ENCODE measurements around the gene GABRB1.

GABRB1 gene

DNA sequence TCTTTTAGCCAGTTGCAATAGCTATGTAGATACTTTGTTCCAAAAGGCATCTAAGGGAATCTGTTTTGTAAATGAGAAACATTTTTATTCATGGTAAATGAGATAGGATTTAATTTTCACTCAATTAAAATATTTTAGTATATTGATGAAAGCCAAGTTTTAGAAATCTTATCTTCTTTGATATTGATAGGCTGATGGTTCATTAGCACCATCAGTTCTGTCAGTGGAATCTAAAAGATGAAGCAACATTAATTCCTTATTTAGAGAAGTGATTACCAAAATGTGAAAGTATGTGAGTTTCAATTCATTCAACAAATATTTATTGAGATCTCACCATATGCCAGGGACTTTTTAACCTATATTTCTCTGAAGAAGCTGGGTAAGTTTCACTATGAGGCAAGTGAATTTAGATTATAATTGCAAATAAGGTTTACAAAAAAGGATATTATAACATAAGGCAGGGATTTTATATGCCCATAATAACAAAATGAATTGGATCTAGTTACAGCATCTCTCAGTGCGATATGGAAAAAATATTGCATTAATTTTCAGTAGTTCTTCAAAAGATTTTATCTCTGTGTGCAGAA, 79.3 kb downstream of the GABRB1 start:
- no peak overlapping the region for H3K4me3 ChIP-seq (ENCODE audit: low read depth, low read length)

DNA sequence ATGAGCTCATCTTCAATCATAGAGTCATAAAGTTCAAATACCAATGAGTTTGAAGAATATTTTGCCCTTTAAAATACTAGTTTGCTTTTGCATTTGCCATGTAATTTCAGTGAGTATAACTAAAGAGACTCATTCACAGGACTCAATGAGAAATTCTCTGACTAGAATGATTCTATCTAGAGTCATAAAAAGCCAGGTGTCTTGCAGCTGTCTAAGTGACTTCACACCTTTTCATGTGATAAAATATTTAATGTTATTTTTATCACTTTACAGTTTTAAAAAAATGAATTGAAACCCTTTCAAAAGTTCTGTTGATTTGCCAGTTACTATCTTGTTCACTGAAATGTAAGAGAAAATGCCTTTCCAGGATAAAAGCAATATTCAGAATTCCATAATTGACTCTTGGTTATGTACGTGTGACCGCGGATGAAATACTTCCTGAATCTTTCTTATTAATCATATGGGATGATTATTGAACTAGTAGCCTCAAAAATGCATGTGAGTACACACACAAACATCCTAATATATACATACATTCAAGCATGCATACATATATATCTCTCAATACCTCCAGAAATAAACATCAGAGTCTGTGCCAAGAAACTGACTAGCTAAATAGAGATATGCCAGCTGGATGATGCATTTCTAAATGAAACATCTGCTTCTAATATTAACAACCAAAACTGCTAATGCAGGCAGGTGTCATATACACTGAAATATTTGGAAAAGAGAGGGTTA, 87.0 kb downstream of the GABRB1 start:
- no peak overlapping the region for H3K4me3 ChIP-seq (ENCODE audit: low read depth, low read length)

DNA sequence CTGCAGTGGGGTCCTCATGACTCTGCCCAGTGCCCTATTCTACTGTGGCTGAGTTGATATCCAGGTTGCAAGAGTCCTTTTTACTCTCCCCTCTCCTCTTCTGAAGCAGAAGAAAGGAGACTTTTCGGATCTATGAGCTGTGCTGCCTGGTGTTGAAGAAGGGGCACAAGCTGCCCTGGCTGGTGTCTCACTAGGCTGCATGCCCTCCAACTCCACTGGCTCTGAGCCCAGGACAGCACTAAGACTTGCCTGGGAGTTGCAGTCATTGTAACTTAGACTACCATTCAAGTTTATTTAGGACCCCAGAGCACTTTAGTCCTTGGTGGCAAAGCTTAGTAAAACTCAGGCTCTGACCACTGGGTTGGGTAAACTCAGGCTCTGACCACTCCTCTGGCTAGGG, 89.4 kb downstream of the GABRB1 start:
- H3K4me3 ChIP-seq (ENCODE audit: low read depth, low read length) = no peak overlapping the region

DNA sequence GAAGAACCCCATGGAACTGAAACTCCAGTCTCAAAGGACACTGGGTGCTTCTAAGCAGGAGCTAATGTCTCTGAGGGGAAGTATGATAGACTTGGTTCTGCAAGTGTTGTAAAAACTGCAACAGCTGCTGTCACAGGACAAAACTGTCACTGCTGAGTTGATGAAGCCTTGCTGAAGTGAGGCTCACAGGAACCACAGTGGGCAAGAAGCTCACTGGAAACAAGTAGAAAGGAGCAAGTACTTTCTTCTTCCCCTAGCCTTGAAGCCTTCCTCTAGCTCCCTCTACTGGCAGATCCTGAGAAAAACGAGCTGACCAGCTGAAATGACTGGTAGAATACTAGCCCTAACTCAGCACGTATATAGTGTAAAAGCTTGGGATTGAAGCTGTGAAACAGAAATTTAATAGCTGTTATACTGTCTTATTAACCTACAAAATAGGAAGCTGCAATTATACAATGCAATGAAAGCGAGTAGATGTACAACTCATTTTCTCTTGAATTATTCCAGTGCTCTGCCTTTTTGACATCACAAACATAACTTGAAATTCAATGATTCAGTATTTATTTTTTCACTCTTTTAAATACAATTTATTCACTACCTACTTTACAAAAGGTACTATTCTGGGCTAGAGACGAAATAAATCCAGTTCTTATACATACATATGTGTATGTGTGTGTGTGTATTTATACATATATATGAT, 91.4 kb downstream of the GABRB1 start:
- no peak overlapping the region for H3K4me3 ChIP-seq (ENCODE audit: low read depth, low read length)

DNA sequence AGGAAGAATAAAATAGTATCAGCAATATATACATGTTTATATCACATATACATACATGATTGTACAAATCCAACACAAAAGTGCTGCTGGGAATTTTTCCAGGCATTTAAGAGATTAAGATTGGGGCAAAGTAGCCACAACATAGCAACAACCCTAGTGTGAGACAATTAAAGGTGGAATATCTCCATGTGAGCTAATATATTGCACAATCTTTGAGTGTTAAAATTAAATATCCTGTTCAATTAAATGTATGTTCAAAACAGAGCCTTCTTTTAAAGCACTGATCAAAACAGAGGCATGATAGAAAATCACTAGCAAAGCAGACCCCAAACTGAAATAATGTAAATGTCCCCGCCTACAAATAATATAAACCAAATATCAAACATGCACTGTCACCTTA, 97.6 kb downstream of the GABRB1 start:
- no peak overlapping the region for H3K4me3 ChIP-seq (ENCODE audit: low read depth, low read length)

DNA sequence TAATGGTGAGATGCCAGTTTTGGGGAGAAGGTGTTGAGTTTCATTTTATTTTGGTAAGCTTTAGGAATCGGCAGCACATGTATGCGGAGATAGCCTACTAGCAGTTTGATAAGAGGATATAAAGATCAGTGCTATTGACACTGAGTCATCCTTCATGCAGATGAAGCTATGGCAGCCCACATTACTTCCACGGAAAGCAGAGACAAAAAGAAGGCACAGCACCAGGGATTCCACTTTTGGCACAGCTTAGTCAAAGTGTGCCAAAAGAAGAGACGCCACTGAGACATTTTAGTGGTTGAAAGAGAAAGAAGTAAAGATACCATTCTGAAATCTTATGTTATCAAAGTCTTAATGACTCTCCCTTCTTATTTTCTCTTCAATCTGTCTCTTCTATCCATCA, 103.8 kb downstream of the GABRB1 start:
- no peak overlapping the region for H3K4me3 ChIP-seq (ENCODE audit: low read depth, low read length)

DNA sequence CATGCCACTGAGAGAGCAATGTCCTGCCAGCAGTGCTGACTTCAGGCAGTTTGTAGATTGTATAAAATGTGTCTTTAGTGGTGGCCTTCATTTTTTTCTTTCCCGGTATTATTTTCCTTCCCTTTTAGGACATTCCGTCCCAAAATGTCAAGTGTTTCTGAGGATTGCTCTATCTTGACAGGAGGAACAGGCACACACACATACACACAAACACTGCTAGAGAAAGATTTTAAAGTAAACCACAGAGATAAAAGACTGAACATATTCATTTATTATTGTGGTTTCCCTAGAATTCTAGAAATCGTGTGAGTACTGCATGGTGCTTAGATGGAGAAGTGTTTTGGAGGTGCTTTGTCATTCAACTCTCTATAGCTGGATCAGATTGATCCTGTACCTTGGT, 111.9 kb downstream of the GABRB1 start:
- no peak overlapping the region for H3K4me3 ChIP-seq (ENCODE audit: low read depth, low read length)

DNA sequence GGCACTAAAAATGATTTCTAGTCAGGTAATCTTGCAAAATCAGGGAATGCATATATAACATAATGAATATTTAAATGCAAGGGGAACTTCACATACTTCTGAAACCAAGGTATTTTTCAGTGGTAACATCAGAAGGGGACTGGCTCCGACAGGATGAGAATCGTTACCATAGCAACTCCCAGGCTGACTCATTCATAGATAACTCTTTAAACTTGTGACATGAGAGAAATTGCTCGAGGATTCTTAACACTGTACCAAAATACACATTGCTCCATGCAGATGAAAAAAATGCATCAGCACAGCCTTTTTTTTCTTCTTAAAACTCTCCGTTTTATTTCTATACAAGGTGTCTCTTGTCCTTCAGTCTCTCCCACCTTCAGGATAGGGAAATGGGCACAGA, 114.3 kb downstream of the GABRB1 start:
- H3K4me3 ChIP-seq (ENCODE audit: low read depth, low read length) = no peak overlapping the region

DNA sequence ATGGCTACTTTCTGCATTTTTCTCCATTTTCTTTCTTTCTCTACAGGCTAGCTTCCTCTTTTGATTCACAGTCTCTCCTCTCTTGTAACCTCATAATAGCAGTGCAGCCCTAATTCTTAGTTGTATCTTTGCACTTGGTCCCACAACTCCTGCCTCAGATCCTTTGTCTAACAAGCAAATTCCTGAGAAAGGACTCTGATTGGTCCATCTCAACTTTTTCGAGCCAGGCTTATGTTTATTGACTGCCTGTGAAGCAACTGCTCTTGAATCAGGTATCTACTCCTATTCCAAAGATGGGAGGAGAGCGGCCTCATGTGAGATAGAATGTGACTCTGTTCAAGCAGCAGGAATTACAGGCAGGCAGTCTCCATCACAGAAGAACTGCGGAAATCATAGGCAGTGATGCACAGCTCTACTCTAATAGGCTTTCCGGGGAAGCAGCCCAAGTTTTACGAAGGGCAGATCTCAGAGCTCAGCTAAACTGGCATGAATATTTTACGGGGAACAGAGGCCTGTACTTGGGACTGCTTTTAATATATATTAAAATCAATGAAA, 123.5 kb downstream of the GABRB1 start:
- H3K4me3 ChIP-seq (ENCODE audit: low read depth, low read length) = no peak overlapping the region

DNA sequence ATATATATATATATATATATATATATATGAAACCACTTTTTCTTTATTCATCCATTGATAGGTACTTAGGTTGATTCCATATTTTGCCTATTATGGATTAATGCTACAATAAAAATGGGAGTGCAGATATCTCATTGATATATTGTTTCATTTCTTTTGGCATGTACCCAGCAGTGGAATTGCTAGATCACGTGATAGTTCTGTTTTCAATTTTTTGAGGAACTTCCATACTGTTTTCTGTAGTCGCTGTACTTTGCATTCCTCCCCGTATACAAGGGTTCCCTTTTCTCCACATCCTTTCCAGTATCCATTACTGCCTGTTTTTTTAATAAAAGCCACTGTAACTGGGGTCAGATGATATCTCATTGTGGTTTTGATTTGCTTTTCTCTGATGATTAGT, 124.6 kb downstream of the GABRB1 start:
- no peak overlapping the region for H3K4me3 ChIP-seq (ENCODE audit: low read depth, low read length)

DNA sequence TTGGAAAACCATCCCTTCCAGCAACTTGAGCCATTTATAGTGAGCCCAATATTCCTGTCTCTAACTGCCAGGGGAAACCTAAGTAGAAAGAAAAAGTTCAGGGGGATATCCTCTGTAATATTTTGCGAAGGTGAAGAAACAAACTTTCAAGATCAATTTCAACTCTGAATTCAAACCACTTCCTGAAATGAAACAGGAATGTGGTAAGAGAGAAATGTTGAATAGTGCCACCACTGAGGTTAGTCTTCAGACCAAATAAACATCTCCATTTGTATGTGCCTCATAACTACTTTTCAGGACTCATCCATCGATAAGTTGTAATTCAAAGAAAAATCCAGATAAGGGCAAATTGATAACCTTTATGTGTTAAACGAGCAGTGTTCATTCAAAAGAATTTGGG, 128.7 kb downstream of the GABRB1 start:
- no peak overlapping the region for H3K4me3 ChIP-seq (ENCODE audit: low read depth, low read length)

DNA sequence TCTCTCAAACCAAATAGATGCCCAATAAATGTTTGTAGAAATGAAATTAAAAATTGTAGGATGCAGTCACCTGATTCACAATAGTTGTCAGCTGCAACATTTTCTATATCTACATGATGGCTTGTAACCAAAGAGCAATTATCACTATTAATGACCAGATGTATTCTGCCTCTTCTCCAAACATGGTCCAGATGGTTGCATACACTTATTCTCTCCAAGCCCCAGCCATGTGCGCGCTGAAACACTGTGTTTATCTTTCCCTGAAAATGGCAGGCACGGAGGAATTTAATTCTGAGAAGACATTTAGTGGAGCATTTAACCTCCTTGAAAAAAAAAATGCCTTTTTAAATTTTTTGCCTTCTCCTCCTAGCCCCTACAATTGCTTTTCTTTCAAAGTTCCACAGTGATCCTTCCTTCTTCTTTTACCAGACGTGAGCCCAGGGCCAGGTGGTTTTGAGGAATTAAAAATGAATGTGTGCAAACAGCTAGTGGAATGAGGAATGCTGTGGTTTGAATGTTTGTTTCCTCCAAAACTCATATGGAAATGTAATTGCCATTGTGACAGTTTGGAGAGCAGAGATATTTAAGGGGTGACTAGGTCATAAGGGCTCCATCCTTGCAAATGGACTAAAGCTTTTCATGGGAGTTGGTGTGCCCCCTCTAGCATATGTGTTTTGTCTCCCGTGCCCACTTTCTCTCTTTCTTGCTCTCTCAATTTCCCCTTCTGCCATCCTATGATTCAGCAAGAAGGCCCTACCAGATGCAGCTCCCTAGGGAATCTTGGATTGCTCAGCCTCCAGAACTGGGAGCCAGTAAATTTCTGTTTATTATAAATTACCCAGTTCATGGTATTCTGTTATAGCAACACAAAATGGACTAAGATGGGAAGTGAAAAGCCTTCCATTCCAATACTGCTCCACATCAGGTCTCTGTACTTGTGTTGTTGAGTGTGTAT, 136.0 kb downstream of the GABRB1 start:
- no peak overlapping the region for H3K4me3 ChIP-seq (ENCODE audit: low read depth, low read length)

DNA sequence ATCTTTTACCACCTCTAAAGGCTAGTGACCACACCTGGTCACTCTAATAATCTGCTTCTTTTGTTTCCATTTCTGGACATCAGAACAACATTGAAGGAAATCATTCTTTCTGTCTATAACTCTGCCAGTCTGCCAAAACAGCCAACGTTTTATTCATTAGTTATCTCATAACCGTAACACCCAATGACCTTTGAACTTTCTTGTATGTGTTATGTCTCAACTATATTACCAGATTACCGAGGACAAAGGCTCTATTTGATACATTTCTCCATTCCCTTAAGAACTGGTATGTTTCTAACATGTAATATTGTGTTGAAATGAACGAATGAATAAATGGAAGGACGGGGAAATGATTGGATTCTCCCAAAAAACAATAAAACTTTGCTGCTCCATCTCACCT, 152.7 kb downstream of the GABRB1 start:
- H3K4me3 ChIP-seq (ENCODE audit: low read depth, low read length) = no peak overlapping the region

DNA sequence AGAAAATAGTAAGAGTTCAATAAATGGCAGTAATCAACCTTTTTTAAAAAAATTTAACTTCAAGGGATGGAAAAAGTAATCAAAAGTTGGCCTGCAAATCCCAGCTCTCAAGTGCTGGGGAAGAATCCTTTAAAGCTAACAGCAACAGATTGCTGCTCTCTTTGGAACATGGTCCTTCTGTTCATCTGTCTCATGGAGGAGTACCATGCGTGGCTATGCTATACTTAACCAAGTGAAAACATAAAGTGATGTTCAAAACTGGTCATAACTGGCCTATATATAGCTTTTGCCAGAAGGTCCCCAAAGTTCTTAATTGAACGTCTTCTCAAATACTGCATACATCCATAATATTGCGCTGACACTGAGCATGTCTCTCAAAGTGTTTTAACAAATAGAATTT, 154.4 kb downstream of the GABRB1 start:
- no peak overlapping the region for H3K4me3 ChIP-seq (ENCODE audit: low read depth, low read length)

DNA sequence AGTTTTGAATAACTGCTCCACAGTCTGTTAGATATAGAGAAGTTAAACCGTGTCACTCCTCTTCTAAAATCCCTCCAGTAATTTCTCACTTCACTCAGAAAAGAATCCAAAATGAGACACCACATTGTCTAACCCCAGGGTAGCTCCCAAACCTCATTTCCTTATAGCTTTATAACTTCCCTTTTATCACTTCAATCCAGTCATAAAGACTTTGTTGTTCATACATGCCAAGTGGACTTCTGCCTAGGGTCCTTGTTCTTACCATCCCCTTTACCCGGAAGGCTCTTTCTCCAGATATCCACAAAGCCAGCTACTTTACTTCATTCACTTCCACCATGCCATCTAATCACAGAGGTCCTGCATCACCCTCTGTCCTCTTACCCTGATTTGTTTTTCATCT, 156.2 kb downstream of the GABRB1 start:
- H3K4me3 ChIP-seq (ENCODE audit: low read depth, low read length) = no peak overlapping the region

DNA sequence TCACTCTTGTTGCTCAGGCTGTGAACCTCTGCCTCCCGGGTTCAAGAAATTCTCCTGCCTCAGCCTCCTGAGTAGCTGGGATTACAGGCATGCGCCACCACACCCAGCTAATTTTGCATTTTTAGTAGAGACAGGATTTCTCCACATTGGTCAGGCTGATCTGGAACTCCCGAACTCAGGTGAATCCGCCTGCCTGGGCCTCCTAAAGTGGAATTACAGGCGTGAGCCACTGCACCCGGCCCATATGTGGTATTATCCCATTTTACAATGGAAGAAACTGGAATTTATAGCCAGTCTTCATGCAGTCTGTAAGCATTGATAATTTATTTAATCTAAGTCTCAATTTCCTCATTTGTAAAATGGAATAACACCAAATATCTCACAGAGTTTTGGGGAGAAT, 161.8 kb downstream of the GABRB1 start:
- H3K4me3 ChIP-seq (ENCODE audit: low read depth, low read length) = no peak overlapping the region

DNA sequence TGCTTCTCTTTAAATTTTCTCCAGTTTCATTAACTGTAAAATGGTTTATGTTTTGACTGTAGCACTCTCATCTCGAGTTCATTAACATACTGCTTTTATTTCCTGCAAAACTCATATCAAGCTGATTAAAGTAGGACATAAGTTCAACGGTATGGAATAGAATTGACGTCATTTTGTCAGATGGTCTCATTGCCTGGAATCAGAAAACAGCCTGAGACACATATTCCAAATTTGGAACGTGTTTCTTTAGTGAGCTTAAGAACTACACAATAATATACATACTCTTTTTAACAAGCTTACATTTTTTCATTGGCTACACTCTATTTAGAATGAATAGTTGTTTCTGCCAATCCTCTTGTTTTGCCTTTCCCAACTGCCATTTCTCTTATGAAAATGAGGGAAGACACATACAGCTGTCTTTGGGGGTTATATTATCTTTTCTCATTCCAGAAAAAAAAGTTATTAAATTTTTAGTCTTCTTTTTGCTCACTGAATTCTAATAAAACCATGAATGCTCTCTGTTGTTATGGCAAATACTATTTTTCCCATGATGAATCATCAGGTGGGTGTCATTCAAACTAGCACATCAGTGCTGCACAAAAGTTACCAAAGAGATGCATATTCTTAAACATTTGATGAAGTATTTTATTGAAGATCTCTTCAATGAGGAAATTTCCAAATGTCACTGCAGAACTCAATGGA, 162.8 kb downstream of the GABRB1 start:
- H3K4me3 ChIP-seq (ENCODE audit: low read depth, low read length) = no peak overlapping the region

DNA sequence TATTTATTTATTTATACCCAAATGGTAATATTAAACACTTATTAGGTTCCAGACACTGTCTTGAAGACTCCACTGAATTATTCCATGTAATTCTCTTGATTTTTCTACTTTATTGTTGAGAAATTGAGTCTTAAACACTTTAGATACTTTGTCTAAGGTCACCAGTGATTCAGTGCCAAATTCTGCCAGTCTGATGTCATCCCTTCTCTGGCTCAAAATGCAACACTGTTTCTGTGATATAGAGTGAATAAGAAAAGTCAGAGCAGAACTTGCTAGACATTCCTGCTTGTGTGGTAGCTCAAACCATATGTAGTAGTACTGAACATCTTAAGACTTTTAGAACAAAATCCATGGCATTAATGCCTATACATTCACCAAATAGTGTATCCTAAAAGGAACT, 164.3 kb downstream of the GABRB1 start:
- no peak overlapping the region for H3K4me3 ChIP-seq (ENCODE audit: low read depth, low read length)

DNA sequence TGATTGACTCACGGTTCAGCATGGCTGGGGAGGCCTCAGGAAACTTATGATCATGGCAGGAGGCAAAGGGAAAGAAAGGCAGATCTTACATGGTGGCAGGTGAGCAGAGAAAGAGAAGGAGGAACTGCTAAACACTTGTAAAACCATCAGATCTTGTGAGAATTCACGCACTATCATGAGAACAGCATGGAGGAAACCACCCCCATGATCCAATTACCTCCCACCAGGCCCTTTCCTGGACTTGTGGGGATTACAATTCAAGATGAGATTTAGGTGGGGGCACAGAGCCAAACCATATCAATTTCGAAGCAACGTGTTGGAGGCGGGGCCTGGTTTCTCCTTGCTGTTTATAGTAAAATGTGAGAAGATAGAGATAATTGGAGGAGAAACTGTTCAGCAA, 167.4 kb downstream of the GABRB1 start:
- H3K4me3 ChIP-seq (ENCODE audit: low read depth, low read length) = no peak overlapping the region

DNA sequence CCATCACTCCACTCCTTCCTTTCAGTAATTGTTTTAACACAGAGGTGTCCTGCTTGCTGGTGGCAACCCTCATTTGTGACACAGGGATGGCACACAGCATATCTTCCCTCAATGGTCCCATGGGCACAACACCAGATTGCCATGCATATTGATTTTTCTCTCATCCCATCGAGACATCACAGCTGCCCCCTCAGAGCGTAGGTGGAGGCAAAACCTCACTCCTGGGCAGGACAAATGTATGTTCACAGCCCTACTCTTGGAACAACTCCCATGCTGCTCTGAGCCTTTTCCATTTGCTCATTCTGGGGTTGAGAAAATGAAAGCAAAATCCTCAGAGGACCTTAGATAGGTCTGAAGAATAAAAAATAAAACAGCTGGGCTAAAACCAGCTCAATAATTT, 172.2 kb downstream of the GABRB1 start:
- H3K4me3 ChIP-seq (ENCODE audit: low read depth, low read length) = no peak overlapping the region
